ENCODE measurements around the gene DHX16.

Gene DHX16

GRCh38 chr6:30691208-30691847 lies 18.5 kb upstream of the DHX16 start:
- no peak for DNase-seq

DNA sequence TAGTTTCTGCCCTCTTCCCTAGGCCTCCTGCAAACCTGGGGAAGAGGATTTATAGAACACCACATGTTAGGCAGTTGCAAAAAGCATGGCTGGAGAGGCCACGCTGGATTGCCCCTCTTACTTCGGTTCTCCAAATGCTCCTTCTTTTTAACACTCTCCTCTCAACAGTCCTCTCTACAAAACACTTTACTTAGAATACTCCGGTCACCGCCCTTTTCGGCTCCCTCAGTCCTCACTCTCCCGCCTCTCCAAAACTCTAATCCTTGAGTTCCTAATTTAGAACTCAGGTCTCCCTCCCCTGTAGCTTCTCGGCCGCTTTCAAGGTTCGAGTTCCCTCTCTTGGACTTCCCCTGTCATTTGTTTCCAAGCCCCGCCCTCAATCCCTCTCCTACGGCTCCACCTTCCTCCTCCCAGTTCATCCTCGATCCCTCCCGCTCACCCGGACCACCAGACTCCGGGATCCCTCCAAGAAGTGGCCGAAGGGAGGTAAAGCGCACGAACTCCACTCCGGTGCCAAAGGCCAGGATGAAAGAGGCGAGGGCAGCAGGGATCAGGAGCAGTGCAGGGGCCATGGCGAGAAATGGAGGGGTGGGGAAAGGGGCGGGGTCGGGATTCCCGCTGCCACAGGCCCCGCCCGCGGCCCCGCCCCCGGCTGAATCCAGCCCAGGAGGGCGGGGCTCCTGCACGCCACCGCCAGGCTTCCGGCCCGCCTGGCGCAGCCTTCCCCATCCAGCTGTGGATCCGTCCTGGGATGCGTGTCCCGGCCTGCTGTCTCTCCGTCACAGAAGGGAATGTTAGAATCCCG lies 17.8 kb upstream of the DHX16 start, which contains the start of gene NRM:
Gene NRM, minus strand, starts transcription at position 582 of the 805 bp plus-strand sequence. Its CDS starts 10 bp downstream, at position 572.
- DNase-seq: peak; percentile 90

DNA sequence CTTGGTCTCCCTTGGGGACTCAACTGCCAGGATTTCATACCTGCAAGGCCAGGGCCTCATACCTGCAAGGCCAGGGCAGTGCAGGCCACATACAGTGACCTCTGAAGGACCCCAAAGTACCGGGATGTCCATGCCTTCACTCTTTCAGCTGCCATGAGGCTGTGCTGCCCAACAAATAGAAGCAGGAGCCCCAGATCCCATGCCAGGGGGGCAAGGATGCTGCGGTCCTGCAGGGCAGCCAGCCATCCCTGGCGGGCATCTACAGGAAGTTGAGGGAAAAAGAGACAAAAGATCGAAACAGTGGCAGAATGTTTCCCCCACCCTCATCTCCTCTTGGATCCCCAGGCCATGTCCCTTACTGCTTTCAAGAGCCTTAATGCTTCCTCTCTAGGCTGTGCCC lies 17.2 kb upstream of the DHX16 start:
- no peak for DNase-seq

DNA sequence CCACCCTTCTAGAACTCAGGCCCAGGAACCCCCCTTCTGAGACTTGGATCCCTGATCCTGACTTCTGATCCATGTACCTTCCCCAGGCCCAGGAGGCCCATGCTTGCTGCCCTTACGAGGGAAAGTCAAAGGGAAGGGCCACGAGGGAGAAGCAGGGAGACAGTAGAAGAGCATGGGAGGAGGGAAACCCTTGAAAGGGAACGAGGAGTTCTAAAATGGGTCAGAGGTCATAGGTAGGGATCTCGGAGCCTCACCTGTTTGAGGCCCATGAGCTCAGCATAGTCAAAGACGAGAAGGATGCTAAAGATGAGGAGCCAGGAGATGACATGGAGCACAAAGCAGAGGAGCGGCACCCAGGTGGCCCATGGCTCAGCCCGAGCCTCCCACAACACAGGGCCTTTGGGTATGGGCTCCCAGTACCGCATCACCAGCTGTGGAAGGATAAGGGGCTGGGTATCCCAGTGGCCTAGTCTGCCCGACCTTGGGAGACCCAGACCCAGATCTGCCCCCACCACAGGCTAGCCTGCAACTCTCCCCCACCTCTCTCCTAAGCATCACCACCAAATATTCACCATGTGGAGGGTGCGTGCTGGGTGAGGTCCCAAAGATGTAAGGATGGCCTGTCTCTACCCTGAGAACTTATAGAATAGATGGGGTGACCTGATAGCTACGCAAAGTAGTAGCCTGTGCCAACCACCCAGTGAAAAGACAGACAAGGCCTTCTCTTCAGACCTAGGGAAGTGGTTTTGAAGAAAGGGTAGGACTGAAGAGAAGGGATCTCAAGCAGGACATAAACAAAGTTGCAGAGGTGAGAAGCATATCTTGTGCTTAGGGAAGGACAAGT lies 16.4 kb upstream of the DHX16 start:
- DNase-seq: no peak

DNA sequence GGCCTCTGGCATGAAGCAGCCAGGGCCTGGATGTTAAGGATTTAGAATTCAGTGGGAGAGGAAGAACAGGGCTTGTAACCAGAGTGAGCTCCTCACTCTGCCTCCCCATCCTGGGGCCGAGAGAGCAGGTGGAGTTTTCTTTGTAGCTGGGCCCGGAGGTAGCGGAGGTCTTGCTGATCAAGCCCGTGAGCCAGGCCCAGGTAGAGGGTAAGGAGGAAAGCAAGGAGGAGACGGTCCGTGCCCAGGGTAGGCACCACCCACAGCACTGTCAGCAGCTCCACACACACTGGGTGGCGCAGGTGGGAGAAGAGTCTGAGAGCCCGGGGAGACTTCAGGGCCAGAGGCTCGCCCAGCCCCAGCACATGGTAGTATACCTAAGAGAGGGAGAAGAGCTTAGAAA lies 15.8 kb upstream of the DHX16 start:
- no peak for DNase-seq

DNA sequence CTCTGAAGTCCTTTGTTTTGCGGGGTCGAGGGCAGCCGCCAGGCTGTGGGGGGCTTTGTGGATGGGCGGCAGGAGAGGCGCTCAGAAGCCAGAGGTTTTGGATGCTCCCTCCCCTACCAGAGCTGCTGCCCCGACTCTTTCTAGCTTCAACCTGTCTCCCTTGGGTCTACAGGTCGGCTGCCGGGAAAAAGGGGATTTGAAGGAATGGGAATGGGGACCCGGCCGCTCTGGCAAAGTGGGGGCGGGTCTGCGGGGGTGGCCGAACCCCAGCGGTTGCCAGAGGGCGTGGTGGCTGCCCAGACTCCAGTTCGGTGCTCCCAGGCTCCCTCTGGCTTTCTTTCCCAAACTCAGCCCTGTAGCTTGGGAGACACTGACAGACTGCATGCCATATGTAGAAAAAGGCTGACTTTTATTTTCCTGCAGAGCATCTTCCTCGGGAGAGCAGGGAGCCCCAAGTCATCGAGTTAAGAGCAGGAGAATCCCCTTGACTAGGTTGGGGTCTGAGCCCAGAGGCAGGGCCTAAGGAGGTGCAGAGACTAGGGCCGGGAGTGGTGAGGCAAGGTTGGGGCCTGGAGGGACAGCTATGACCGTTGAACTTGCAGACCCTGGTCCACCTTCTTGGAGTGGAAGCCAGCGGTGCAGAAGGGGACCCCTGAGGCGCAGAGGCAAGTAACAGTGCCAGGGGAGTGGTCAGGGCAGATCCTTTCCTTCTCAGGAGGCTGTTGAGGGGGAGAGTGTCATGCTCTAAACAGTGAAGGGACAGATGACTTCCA lies 15.0 kb upstream of the DHX16 start:
- no peak for DNase-seq

GRCh38 chr6:30686908-30687658 lies 14.3 kb upstream of the DHX16 start:
- DNase-seq: peak; percentile 90

GRCh38 chr6:30686009-30686907 lies 13.5 kb upstream of the DHX16 start, which contains the start of gene PPP1R18:
PPP1R18 (minus strand) TSS chr6:30686645; CDS start chr6:30686018, 627 bp downstream.
- DNase-seq: peak; percentile 89

GRCh38 chr6:30685157-30686008 lies 12.6 kb upstream of the DHX16 start:
- peak; percentile 63 for DNase-seq

DNA sequence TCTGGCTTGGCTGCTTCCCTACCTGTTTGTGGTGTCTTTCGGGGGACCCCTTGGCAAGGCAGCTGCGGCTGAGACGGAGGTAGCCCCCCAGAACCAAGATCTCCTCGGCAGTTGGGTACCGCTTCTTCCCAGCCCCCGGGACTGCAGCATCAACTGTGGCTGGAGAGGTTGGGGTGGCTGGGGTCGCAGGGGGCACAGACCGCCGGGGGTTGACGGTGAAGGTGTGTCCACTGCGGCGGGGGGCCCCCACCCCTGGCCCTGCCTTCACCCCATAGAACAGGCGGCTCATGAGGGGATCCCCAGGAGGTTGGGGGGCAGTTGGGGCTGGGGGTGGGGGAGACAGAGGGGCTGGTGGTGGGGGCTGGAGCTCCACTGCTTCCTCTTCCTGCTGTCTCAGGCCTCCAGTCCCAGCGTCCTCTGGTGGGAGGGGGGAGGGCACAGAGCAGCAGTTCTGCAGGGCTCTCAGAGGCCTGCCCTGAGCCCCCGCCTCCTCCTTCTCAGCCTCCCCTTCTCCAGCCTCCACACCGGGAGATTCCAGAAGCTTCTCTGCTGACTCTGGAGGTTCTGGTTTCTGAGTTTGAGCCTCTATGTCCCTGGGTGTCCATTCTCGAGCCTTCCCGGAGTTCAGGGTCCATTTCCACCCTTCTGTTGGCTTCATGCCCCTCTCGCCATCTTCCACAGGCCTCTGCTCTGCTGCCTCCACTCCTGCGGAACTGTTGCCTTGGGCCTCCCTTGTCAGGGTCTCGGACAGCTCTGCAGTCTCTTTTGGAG lies 11.8 kb upstream of the DHX16 start:
- peak; percentile 71 for DNase-seq

DNA sequence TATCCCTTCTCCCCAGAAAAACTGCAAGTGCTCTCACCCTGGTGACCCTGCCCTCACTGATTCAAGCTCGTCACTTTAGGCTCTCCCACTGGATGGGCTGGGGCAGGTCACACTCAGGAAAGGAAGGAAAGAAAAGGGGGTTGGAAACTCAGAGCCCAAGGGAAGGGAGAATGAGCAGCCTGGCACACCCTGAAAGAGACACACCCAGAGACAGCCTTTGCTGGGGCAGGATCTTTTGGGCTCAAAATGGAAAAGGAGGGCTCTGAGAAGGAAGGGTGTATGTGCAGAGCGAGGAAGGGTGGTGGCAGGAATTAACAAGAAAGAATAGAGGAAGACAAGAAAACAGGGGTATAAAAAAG lies 11.2 kb upstream of the DHX16 start:
- DNase-seq: no peak

DNA sequence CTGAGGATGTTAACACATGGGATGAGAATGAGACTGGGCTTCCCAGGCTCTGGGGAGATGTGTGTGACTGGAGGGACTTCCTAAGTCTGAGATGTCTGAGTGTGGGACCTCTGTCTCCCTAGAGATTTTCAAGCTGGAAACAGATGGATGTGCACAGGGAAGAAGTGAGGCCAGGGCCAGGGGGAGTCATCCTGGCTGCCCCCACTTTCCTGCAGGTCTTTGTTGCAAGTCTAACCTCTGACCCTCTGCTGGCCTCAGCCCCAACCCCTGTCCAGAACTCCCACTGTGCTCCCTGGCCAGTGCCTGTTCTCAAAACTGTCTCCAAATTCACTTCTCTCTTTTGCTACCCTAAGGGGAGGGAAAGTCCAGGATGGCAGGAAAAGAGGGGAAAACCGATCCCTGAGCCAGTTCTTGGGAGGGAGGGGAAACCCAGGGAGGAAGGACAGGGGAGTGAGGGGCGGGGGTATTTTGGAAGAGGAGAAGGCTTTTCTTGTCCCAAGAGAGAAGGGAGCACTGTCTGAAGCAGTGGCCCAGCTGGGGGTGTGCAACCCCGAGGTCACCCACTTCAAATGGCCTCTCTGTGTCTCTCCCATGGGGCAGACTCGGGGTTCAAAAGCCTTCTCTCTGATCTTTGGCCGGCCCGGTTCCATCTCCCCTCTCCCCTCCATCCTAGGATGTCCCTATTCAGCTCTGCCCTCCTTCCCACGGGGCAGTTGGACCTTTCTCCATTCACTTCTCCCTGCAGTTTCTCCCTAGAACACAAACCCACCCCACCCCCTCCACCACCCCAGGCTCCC lies 10.6 kb upstream of the DHX16 start:
- DNase-seq: no peak

DNA sequence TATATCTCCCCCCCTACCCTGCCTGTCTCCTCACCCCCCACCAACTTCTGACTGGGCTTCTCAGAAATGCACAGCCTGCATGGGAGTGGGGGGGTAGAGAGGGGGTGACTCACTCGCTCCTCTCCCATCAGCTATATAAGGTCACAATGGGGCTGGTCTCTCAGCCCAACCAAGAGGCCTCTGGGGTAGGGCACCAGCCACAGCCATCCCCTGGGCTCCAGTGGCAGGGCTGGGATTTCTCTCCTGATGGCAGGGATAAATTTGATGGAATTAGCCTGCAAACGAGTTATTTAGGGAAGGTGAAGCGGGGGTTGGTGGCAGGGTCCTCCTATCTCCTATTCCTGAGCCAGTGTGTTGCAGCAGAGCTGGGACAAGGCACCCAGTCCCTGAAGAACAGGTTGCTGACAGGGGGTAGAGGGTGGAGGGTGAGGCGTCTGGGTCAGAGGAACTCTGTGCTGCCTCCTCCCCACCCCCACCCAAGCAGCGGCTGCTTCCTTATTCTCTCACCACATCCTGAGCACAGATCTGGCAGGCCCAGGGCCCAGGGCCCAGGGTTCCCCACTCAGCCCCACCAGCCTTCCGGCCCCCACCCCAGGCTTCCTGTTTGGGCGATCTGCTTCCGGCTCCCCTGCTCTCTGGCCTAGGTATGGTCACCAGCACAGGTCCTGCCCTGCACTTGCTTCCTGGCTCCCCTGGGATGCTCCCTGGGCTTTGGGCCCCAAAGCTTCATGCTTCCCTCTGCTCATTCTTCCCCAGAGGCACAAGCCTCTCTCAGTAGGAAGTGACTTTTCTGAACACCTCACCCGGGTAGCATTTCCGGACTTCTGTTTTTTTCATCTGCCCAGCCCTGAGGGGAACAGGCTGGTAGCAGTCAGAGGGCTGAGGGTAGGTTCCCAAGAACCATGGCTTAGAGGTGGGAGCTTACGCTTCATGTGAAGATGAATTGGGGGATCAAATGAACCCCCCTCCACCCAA lies 9.6 kb upstream of the DHX16 start:
- DNase-seq: peak; percentile 90

DNA sequence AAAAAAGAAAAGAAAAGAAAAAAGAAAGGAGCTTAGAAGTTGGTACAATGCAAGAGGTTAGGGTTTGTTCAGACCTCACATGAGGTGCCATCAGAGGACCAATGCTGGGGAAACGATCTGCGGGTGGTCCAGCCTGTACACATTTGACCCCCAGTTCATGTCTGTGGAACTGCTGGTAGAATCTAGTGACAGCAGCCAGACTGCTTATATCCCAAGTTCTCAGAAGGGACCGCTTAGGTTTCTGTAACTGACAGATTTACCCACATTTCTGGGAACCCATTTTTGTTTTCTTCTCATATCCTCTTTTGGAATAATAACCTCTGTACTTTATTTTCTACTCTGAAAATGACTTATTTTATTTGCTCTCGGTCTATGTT lies 8.9 kb upstream of the DHX16 start:
- DNase-seq: no peak

- no peak for DNase-seq
These were observed 7.1 kb upstream of the DHX16 start for GRCh38 chr6:30679765-30680535.
